DMS 273 treated with DMSO at 0.1 percent for 48 hours (cell line): ENCODE results near the gene TNNT2.

Experiments used
- DNase-seq: peaks from one replicate; lab custom pipeline; 2025; lab: John Stamatoyannopoulos, UW

The TNNT2 gene

DNA sequence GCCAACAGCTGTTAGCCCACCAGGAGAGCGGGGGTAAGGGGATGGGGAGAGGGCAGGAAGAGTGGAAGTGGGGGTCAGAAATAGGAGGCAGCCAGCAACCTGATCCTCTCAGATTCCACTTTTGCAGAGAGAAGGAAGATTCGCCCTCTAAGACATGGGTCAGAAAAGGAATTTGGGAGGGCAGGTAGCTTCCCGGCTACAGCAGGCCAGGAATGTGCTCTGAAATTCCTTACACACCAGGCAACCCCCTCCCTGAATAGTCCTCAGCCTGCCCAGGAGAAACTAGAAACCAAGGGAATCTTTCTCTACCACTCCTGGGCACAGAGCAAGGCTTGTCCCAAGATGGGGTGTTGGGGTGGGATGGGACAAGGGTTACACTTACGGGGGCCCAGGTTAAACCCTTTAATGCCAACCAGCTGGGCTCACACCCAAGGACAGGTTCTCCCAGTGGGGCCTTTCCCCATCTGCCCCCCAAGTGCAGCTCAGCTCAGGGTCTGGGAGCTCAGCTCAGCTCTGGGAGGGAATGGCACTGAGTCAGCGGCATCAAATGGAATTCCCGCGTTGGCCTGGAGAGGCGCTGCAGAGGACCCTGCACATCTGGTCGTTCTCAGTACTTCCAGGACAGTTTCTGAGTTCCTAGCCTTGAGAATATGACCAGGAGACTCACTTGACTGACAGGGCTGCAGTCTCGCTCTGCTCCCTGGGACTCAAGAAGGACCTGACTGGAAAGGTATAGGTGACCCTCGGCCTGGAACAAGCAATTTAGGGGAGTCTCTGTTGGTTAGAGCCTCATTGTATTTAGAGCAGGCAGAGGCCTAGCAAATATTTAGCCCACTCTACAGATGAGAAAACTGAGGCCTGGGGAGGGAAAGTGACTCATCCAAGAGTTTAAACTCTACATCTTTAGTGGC lies 761 bp downstream of the TNNT2 start:
- no peak for DNase-seq

- no peak for DNase-seq
Measured at GRCh38 chr1:201376107-201376463, 1.4 kb downstream of the TNNT2 start.

GRCh38 chr1:201375169-201375568 lies 2.3 kb downstream of the TNNT2 start:
- DNase-seq: no peak

DNA sequence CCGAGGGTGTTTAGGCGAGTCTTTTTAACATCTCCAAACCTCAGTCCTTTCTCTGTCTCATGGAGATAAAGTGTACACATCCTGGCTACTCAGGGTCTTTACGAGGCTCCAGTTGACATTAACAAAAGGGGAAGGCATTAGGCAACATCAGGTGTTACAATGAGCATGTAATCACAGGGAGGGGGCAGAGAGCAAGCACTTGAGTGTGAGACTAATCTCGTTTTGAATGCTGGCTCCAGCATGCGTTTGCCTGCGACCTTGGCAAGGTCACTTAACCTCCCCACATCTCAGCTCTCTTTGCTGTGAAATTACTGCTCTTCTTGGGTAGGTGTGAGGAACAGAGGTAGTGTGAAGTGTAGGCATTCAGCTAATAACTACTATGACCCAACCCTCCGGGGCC lies 3.1 kb downstream of the TNNT2 start:
- DNase-seq: no peak

- no peak for DNase-seq
Measured at GRCh38 chr1:201371792-201372191, 5.7 kb downstream of the TNNT2 start.

- no peak for DNase-seq
Measured at GRCh38 chr1:201371276-201371675, 6.2 kb downstream of the TNNT2 start.

DNA sequence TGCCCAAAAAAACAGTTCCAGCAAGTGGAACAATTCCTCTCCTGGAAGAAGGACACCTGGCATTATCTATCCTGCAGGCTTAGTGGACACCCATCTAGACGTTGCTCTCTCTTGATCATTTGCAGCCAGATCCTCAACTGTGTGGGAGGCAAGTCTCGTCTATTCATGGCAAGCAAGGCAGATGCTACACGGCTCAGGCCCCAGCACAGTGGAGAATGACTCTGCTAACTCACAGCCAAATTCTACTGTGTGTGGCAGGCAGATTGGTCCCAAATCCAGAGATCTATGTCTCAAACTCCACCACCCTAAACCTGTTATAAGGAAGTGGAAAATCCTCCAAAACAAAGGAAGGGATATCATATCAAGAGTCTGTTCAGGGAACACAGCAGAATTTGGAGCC lies 7.0 kb downstream of the TNNT2 start:
- DNase-seq: no peak

DNA sequence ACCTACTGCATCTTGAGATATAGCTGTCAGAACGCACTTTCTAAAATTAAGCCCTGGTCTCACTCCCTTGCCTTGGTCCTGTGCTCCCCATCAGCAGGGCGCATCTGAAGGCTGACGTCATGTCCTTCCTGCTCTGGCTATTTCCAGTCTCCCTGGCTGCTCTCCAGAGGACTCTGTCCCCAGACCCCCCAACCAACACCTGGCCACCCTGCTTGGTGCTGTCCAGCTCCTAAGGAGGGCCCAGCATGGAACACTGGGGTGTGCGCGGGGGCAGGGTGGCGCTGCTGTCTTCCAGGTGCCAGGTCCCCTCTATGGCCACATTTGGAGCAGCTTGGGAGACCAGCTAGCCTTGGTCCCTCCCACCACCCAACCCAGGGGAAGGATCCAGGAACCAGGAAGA lies 8.3 kb downstream of the TNNT2 start:
- no peak for DNase-seq

DNA sequence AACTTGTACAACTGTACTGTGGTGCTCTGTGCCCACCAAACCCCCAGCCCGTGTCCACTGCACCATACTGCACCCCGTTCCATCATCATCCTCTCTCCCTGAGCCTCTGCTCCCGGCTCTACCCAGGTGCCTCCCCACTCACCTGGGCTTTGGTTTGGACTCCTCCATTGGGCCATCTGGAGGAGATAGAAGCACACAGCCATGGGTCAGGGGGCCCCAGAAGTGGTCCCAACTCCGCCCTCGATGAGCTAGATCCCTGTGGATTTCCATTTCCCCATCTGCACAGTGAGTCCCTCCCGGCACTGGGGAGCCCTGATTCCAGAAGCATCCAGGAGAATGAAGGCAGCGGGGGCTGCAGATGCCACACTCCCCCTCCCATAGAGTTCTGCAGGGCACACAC lies 10.8 kb downstream of the TNNT2 start:
- no peak for DNase-seq

GRCh38 chr1:201365251-201365650 lies 12.2 kb downstream of the TNNT2 start:
- DNase-seq: no peak

DNA sequence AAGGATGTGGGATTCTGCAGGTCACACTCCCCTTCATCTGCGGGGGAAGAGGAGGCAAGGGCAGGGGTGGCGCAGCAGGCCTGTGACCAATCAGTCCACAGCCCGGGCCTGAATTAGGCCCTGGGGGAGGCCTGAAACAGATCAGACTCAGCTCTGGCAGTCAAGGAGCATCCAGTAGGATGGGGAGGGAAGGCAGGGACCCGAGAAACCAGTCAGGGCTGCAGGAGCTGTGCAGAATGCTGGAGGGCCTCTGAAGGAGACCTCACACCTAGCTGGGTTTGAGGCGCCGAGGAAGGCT lies 12.7 kb downstream of the TNNT2 start:
- no peak for DNase-seq

DNA sequence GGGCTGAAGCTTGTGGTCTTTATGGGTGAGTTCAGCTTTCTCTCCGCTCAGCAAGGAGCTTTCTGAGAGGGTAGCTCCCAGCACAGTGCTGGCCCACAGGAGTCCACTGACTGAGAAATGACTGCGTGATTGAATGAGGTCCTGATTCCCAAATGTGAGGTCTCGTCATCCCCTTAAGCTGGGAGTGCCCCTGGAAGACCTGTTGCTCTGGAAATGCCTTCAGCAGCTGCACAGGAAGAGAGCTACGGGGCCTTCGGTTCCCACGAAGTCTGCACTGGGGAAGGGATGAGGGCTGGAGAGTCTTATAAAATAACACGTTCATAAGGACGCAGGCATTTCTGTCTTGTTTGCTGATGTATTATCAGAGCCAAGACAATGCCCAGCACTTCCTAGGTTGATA lies 14.0 kb downstream of the TNNT2 start:
- no peak for DNase-seq

GRCh38 chr1:201362906-201363305 lies 14.6 kb downstream of the TNNT2 start:
- DNase-seq: no peak

- no peak for DNase-seq
Measured at GRCh38 chr1:201361652-201362504, 15.6 kb downstream of the TNNT2 start.

DNA sequence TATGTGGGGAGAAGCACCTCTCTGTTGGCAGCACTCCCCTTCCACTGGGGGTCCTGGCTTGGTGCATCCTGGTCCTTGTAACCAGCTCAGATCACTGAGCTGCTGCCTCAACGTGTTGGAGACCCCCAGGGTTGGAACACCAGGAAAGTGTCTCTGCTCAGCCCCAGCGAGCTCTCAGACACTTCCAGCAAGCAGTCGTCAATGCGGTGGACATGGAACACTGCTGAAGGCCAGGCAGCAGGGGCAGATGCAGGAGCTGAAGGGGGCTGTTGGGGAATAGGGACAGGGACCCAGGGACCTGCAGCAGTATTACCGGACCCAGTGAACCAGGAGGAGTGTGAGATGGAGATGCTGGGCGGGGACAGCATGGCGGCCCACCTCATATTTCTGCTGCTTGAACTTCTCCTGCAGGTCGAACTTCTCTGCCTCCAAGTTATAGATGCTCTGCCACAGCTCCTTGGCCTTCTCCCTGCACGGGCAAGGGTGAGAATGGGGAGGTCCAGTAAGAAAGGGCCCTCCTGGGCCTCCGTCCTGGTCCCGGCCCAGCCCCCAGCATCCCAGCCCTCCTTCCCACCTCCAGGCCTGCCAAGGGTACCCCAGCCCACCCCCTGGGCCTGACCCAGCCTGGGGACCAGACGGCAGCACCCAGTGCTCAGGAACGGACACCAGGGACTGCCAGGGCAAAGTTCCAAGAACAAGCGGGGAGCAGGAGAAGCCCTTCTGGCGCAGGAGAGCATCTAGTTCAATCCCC lies 16.4 kb downstream of the TNNT2 start:
- DNase-seq: no peak

GRCh38 chr1:201360486-201360885 lies 17.0 kb downstream of the TNNT2 start:
- DNase-seq: no peak

DNA sequence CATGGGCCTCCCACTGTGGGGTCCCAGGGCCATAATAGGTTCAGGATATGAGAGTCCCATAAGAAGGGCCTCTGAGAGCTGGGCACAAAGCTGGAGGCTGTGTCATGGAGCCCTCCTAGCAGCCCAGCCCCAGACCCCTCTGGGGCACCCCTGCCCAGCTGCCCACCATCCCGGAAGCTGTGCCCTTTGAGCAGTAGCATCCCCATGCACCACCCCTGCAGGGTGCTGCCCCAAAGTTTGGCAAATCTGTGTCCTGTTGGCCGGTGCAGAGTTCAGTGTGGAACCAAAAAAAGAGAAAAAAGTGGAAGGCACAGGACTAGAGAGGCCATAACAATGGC lies 17.6 kb downstream of the TNNT2 start:
- no peak for DNase-seq

DNA sequence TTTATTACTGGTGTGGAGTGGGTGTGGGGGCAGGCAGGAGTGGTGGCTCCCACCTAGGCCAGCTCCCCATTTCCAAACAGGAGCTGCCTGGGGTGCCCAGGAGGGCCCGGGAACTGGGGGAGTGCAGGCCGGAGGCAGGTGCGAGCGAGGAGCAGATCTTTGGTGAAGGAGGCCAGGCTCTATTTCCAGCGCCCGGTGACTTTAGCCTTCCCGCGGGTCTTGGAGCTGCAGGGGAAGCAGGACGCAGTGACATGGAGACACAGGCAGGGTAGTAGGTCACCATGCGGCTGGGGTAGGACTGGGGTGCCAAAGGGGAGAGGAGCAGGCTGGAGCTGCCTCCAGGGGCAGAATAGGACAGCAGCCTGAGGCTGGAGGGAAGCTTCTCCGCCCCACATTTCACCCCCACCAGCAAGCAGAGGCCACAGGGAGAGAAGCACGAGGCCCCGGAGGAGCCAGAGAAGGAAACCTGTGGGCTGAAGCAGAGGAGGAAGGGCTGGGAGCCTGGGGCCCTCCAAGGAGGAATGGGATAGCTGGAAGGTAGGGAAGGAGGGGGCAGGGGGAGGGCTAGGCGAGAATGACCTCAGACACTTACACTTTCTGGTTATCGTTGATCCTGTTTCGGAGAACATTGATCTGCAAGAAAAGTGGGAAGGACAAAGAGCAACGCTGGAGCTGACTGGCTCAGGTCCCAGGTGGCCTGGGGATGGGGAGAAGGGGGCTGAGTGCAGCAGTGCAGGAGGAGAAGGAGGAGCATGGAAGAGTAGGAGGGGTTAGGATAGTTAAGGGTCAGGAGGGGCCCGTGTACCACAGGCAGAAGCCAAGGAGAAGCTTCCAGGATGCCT lies 18.2 kb downstream of the TNNT2 start:
- DNase-seq: no peak

GRCh38 chr1:201358596-201358995 lies 18.9 kb downstream of the TNNT2 start:
- no peak for DNase-seq

- DNase-seq: no peak
Measured at GRCh38 chr1:201357636-201358348, 19.7 kb downstream of the TNNT2 start.

DNA sequence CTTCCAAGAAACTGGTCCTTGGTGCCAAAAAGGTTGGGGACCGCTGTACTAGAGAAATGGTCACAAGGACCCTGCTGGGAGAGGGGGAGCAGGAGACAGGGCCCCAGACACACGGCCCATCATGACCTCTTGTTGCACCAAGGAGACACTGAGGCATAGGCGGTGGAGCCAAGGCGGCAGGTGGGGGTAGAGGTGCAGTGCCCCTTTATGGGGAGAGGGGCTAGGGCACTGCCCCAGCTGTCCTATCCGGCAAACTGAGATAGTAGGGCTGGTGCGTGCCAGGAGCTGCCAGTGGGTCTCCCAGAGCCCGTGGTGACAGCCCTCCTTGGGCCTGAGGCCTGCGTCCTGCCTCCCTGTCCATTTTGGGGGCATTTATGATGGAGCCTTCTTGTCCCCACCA lies 20.3 kb downstream of the TNNT2 start:
- DNase-seq: no peak
